Activated T-cell treated with anti-CD3 and anti-CD28 coated beads, Interleukin-2, amount 50 U/mL, for 48 hours (primary cell): Measurements from ENCODE around the gene DDX41.
A peak's percentile ranks its signal among the peaks of the same experiment; 100 is the strongest.

Source experiments
- DNase-seq, 2 experiments: peaks; one replicate each; pipeline ENCODE4 v3.0.0-alpha.2; 2020

DDX41 gene

GRCh38 chr5:177483042-177483441 lies 33.7 kb downstream of the DDX41 start:
- DNase-seq: no peak

- no peak for DNase-seq
Measured at GRCh38 chr5:177482359-177482795, 34.4 kb downstream of the DDX41 start.

GRCh38 chr5:177479774-177480173 lies 37.0 kb downstream of the DDX41 start:
- DNase-seq: no peak

- peak; percentile 66 to 67 for DNase-seq
Measured at GRCh38 chr5:177478711-177479646, 37.8 kb downstream of the DDX41 start.

GRCh38 chr5:177477701-177478477 lies 38.9 kb downstream of the DDX41 start:
- no peak for DNase-seq

GRCh38 chr5:177476531-177477233 lies 40.1 kb downstream of the DDX41 start:
- DNase-seq: no peak

GRCh38 chr5:177475563-177476427 lies 41.0 kb downstream of the DDX41 start:
- DNase-seq: peak in 1 of 2 experiments; percentile 39

- DNase-seq: no peak
Measured at GRCh38 chr5:177474846-177475562, 41.8 kb downstream of the DDX41 start.

- DNase-seq: no peak
Measured at GRCh38 chr5:177474002-177474476, 42.7 kb downstream of the DDX41 start.

GRCh38 chr5:177473443-177474001 lies 43.2 kb downstream of the DDX41 start, which contains the start of gene DBN1:
Gene DBN1 (minus strand): TSS chr5:177473634. CDS start chr5:177473521, 113 bp downstream.
- peak in 1 of 2 experiments; percentile 55 for DNase-seq

GRCh38 chr5:177472460-177473442 lies 44.0 kb downstream of the DDX41 start:
- peak; percentile 83 to 87 for DNase-seq

- peak in 1 of 2 experiments; percentile 71 for DNase-seq
Measured at GRCh38 chr5:177471610-177472356, 45.0 kb downstream of the DDX41 start.

- no peak for DNase-seq
Measured at GRCh38 chr5:177470759-177471536, 45.8 kb downstream of the DDX41 start.

- no peak for DNase-seq
Measured at GRCh38 chr5:177469750-177470525, 46.8 kb downstream of the DDX41 start.

GRCh38 chr5:177468685-177469628 lies 47.8 kb downstream of the DDX41 start:
- DNase-seq: no peak

GRCh38 chr5:177468329-177468684 lies 48.5 kb downstream of the DDX41 start:
- DNase-seq: no peak
